KMS-11 (cell line): ENCODE results near the gene ITGB6.

ENCODE experiments used
- H2AFZ ChIP-seq: fragments of 200-600 bp; sonication (generic); 2 replicates; pipeline ENCODE4 v1.6.1; 2016; ENCODE audit warnings: antibody characterized with exemption, mixed run types, low read depth
- H3K27ac ChIP-seq: fragments of 200-600 bp; sonication (generic); 2 replicates; pipeline ENCODE4 v1.6.1; 2016; ENCODE audit warnings: mild to moderate bottlenecking, mixed run types
- H3K27me3 ChIP-seq: fragments of 200-600 bp; sonication (generic); 2 replicates; pipeline ENCODE4 v1.6.1; 2017; ENCODE audit warnings: mild to moderate bottlenecking, low read depth, mixed run types, moderate library complexity; ENCODE audit not compliant: insufficient read depth
- H3K36me3 ChIP-seq: fragments of 200-600 bp; sonication (generic); 2 replicates; pipeline ENCODE4 v1.6.1; 2017; ENCODE audit warnings: mild to moderate bottlenecking, mixed run types; ENCODE audit not compliant: insufficient read depth
- H3K4me1 ChIP-seq: fragments of 200-600 bp; sonication (generic); 2 replicates; pipeline ENCODE4 v1.6.1; 2016; ENCODE audit warnings: mild to moderate bottlenecking, low read depth, mixed run types; ENCODE audit not compliant: poor library complexity, severe bottlenecking
- H3K4me2 ChIP-seq: fragments of 200-600 bp; sonication (generic); 2 replicates; pipeline ENCODE4 v1.7.0; 2016; ENCODE audit warnings: mild to moderate bottlenecking, mixed run types
- H3K4me3 ChIP-seq: fragments of 200-600 bp; sonication (generic); IDR thresholded peaks from 2 replicates; pipeline ENCODE4 v1.6.1; 2017; ENCODE audit warnings: low read depth, low read length, mixed read lengths; ENCODE audit not compliant: insufficient read depth
- H3K79me2 ChIP-seq: fragments of 200-600 bp; sonication (generic); 2 replicates; pipeline ENCODE4 v1.6.1; 2016; ENCODE audit warnings: low read depth, mixed run types; ENCODE audit not compliant: insufficient read depth
- H3K9ac ChIP-seq: fragments of 200-600 bp; sonication (generic); 2 replicates; pipeline ENCODE4 v1.6.1; 2016; ENCODE audit warnings: mild to moderate bottlenecking, mixed run types
- H4K20me1 ChIP-seq: fragments of 200-600 bp; sonication (generic); 2 replicates; pipeline ENCODE4 v1.6.1; 2016; ENCODE audit warnings: mild to moderate bottlenecking, mixed run types; ENCODE audit not compliant: insufficient read depth
- CTCF ChIP-seq: fragments of 200-600 bp; sonication (generic); conservative IDR thresholded peaks from 2 replicates; pipeline ENCODE4 v1.6.1; 2017; ENCODE audit warnings: low read depth, mild to moderate bottlenecking, antibody characterized with exemption, low read length, moderate library complexity, mixed read lengths

Gene ITGB6

GRCh38 chr2:160076914-160077313, 123.2 kb downstream of the ITGB6 start:
- H3K9ac ChIP-seq: no peak overlapping the region
- H3K36me3 ChIP-seq: no peaks in the 10 kb centered on the region
- no peak overlapping the region for H2AFZ ChIP-seq
- no peaks in the 10 kb centered on the region for H4K20me1 ChIP-seq
- no peaks in the 10 kb centered on the region for H3K27me3 ChIP-seq
- no peak overlapping the region for H3K4me2 ChIP-seq
- no peak overlapping the region for H3K4me3 ChIP-seq
- TF ChIP-seq CTCF: no peak
- no peak overlapping the region for H3K27ac ChIP-seq
- no peaks in the 10 kb centered on the region for H3K79me2 ChIP-seq
- no peaks in the 10 kb centered on the region for H3K4me1 ChIP-seq

GRCh38 chr2:160076241-160076640, 123.8 kb downstream of the ITGB6 start:
- Histone ChIP-seq H2AFZ (no peak overlapping the region), H3K27me3 (no peaks in the 10 kb centered on the region), H3K9ac (no peak overlapping the region), H3K79me2 (no peaks in the 10 kb centered on the region), H3K4me1 (no peaks in the 10 kb centered on the region), H3K36me3 (no peaks in the 10 kb centered on the region), H3K4me3 (no peak overlapping the region), H3K4me2 (no peak overlapping the region), H4K20me1 (no peaks in the 10 kb centered on the region), H3K27ac (no peak overlapping the region)
- TF ChIP-seq CTCF: no peak

- no peaks in the 10 kb centered on the region for H3K4me1 ChIP-seq
- H3K4me3 ChIP-seq: no peak overlapping the region
- H3K27ac ChIP-seq: no peak overlapping the region
- no peak overlapping the region for H2AFZ ChIP-seq
- TF ChIP-seq CTCF: no peak
- no peaks in the 10 kb centered on the region for H4K20me1 ChIP-seq
- H3K27me3 ChIP-seq: no peaks in the 10 kb centered on the region
- H3K9ac ChIP-seq: no peak overlapping the region
- H3K4me2 ChIP-seq: no peak overlapping the region
- H3K79me2 ChIP-seq: no peaks in the 10 kb centered on the region
- H3K36me3 ChIP-seq: no peaks in the 10 kb centered on the region
These were observed 124.9 kb downstream of the ITGB6 start for GRCh38 chr2:160075171-160075570.

- no peaks in the 10 kb centered on the region for H3K4me1 ChIP-seq
- H3K36me3 ChIP-seq: no peaks in the 10 kb centered on the region
- no peak overlapping the region for H2AFZ ChIP-seq
- H4K20me1 ChIP-seq: no peaks in the 10 kb centered on the region
- TF ChIP-seq CTCF: no peak
- no peaks in the 10 kb centered on the region for H3K79me2 ChIP-seq
- H3K4me2 ChIP-seq: no peak overlapping the region
- no peaks in the 10 kb centered on the region for H3K27me3 ChIP-seq
- no peak overlapping the region for H3K9ac ChIP-seq
- H3K27ac ChIP-seq: no peak overlapping the region
- no peak overlapping the region for H3K4me3 ChIP-seq
These were observed 126.7 kb downstream of the ITGB6 start for GRCh38 chr2:160073284-160073888.
